Stimulated activated CD4-positive, alpha-beta T cell treated with anti-CD3 and anti-CD28 coated beads, TNF-alpha, amount 100 ng/mL, for 4 hours (primary cell): ENCODE data around the gene AARS1.
A peak's percentile ranks its signal among the peaks of the same experiment; 100 is the strongest.
"Not testable (repeated sequence)": the region's sequence is repeated elsewhere in the genome, so short reads cannot be mapped to it uniquely, and the experiment has no call there.

Source experiments
- DNase-seq, 3 experiments: peaks; one replicate each; pipeline ENCODE4 v3.0.0-alpha.2; 2020; ENCODE audit warnings: low read depth in 3 of 3

The AARS1 gene

GRCh38 chr16:70271696-70272095 is 17.6 kb downstream of the AARS1 start:
- DNase-seq, result no peak

- no peak for DNase-seq
These were observed 19.1 kb downstream of the AARS1 start for GRCh38 chr16:70270176-70270575.

- no peak for DNase-seq
These were observed 19.8 kb downstream of the AARS1 start for GRCh38 chr16:70269471-70269870.

- DNase-seq, result not testable (repeated sequence)
These were observed 21.4 kb downstream of the AARS1 start for GRCh38 chr16:70267922-70268321.

- DNase-seq, result no peak
These were observed 21.8 kb downstream of the AARS1 start for GRCh38 chr16:70267516-70267915.

- not testable (repeated sequence) for DNase-seq
These were observed 29.4 kb downstream of the AARS1 start for GRCh38 chr16:70259903-70260302.

- DNase-seq, result no peak
These were observed 30.4 kb downstream of the AARS1 start for GRCh38 chr16:70258946-70259345.

GRCh38 chr16:70258065-70258464 is 31.2 kb downstream of the AARS1 start:
- no peak for DNase-seq

- DNase-seq, result no peak
These were observed 31.9 kb downstream of the AARS1 start for GRCh38 chr16:70257391-70257790.

- no peak for DNase-seq
These were observed 33.7 kb downstream of the AARS1 start for GRCh38 chr16:70255574-70255973.

GRCh38 chr16:70254965-70255286 is 34.4 kb downstream of the AARS1 start:
- DNase-seq, result no peak

- no peak for DNase-seq
These were observed 34.9 kb downstream of the AARS1 start for GRCh38 chr16:70254180-70254964.

GRCh38 chr16:70253291-70254106 is 35.8 kb downstream of the AARS1 start:
- DNase-seq, result peak in 1 of 3 experiments; percentile 16

GRCh38 chr16:70252355-70252988 is 36.8 kb downstream of the AARS1 start:
- DNase-seq, result peak in 1 of 3 experiments; percentile 9

GRCh38 chr16:70251629-70252354 is 37.5 kb downstream of the AARS1 start, which contains the start of gene EXOSC6:
EXOSC6 (minus strand) TSS chr16:70251940; CDS start chr16:70251900, 40 bp downstream.
- peak; percentile 78 to 86 (median 83) for DNase-seq

GRCh38 chr16:70250748-70251628 is 38.3 kb downstream of the AARS1 start:
- peak in 2 of 3 experiments; percentile 15 to 35 for DNase-seq

- not testable (repeated sequence) for DNase-seq
These were observed 39.6 kb downstream of the AARS1 start for GRCh38 chr16:70249697-70250096.

GRCh38 chr16:70238773-70239172 is 50.5 kb downstream of the AARS1 start:
- not testable (repeated sequence) for DNase-seq

GRCh38 chr16:70231831-70232230 is 57.5 kb downstream of the AARS1 start:
- not testable (repeated sequence) for DNase-seq

GRCh38 chr16:70226024-70226423 is 63.3 kb downstream of the AARS1 start:
- not testable (repeated sequence) for DNase-seq

- DNase-seq, result not testable (repeated sequence)
These were observed 63.9 kb downstream of the AARS1 start for GRCh38 chr16:70225430-70225829.
